HepG2 (cell line): ENCODE data around the gene MFF. TPM values are rescaled to one million over a fixed set of nuclear protein-coding genes. Genes with fewer than 3 reads are reported as not detected.
A peak's percentile ranks its signal among the peaks of the same experiment; 100 is the strongest.

Experiments used
- ATRX ChIP-seq: sonication (generic); formaldehyde crosslinking; IDR thresholded peaks from 2 replicates; pipeline ENCODE4 v1.4.0; 2020; ENCODE audit warnings: missing genetic modification reagents, borderline replicate concordance
- DPF2 ChIP-seq: sonication (generic); formaldehyde crosslinking; IDR thresholded peaks from 2 replicates; pipeline ENCODE4 v1.4.0; 2020; ENCODE audit warnings: mild to moderate bottlenecking, low read depth, missing genetic modification reagents, borderline replicate concordance
- DZIP1 ChIP-seq: sonication (generic); formaldehyde crosslinking; IDR thresholded peaks from 2 replicates; pipeline ENCODE4 v1.5.0; 2020; ENCODE audit warnings: mild to moderate bottlenecking, missing genetic modification reagents
- FOXJ3 ChIP-seq: sonication (generic); formaldehyde crosslinking; IDR thresholded peaks from 2 replicates; pipeline ENCODE4 v1.4.0; 2020; ENCODE audit warnings: missing genetic modification reagents, mild to moderate bottlenecking, borderline replicate concordance
- GATAD2A ChIP-seq: IDR thresholded peaks from 2 replicates; pipeline ENCODE4 v1.6.1; 2016
- HDAC1 ChIP-seq: sonication (generic); formaldehyde crosslinking; IDR thresholded peaks from 2 replicates; pipeline ENCODE4 v1.5.1; 2020; ENCODE audit warnings: mild to moderate bottlenecking, missing genetic modification reagents
- IRF2 ChIP-seq: IDR thresholded peaks from 2 replicates; pipeline ENCODE4 v1.6.1; 2018; ENCODE audit warnings: missing genetic modification reagents, missing compliant biosample characterization
- JUN ChIP-seq: sonication (generic); formaldehyde crosslinking; IDR thresholded peaks from 2 replicates; pipeline ENCODE4 v1.4.0; 2020; ENCODE audit warnings: mild to moderate bottlenecking, missing genetic modification reagents
- KDM6A ChIP-seq: IDR thresholded peaks from 2 replicates; pipeline ENCODE4 v1.6.1; 2016; ENCODE audit warnings: low read depth
- MBD4 ChIP-seq: IDR thresholded peaks from 2 replicates; pipeline ENCODE4 v1.6.1; 2012; ENCODE audit warnings: low read length, inconsistent platforms, borderline replicate concordance
- NFKBIZ ChIP-seq: IDR thresholded peaks from 2 replicates; pipeline ENCODE4 v1.6.1; 2018; ENCODE audit warnings: missing genetic modification reagents, missing compliant biosample characterization
- NFYC ChIP-seq: IDR thresholded peaks from 2 replicates; pipeline ENCODE4 v1.6.1; 2016; ENCODE audit warnings: missing genetic modification reagents, missing compliant biosample characterization
- SMAD9 ChIP-seq: sonication (generic); formaldehyde crosslinking; IDR thresholded peaks from 2 replicates; pipeline ENCODE4 v1.5.1; 2020; ENCODE audit warnings: mild to moderate bottlenecking, missing genetic modification reagents
- SP140L ChIP-seq: sonication (generic); formaldehyde crosslinking; IDR thresholded peaks from 2 replicates; pipeline ENCODE4 v1.4.0; 2020; ENCODE audit warnings: missing genetic modification reagents, borderline replicate concordance
- SRY ChIP-seq: sonication (generic); formaldehyde crosslinking; IDR thresholded peaks from 2 replicates; pipeline ENCODE4 v1.8.0; 2022; ENCODE audit warnings: mild to moderate bottlenecking, missing genetic modification reagents
- TCF7 ChIP-seq: sonication (generic); IDR thresholded peaks from 2 replicates; pipeline ENCODE4 v1.6.1; 2016; ENCODE audit warnings: antibody characterized with exemption, low read depth
- U2AF1 ChIP-seq: fragments of 200-400 bp; formaldehyde crosslinking; optimal IDR thresholded peaks from 2 replicates; pipeline ENCODE3; 2017; ENCODE audit warnings: mild to moderate bottlenecking, low read depth, low read length
- ZEB1 ChIP-seq: IDR thresholded peaks from 2 replicates; pipeline ENCODE4 v1.6.1; 2012; ENCODE audit warnings: mild to moderate bottlenecking, low read depth, inconsistent platforms; ENCODE audit not compliant: insufficient replicate concordance
- ZNF251 ChIP-seq: sonication (generic); formaldehyde crosslinking; IDR thresholded peaks from 2 replicates; pipeline ENCODE4 v1.9.0; 2021; ENCODE audit warnings: mild to moderate bottlenecking, missing genetic modification reagents
- ZNF343 ChIP-seq: sonication (generic); formaldehyde crosslinking; IDR thresholded peaks from 2 replicates; pipeline ENCODE4 v1.4.0; 2020; ENCODE audit warnings: mild to moderate bottlenecking, missing genetic modification reagents
- ZNF577 ChIP-seq: sonication (generic); formaldehyde crosslinking; IDR thresholded peaks from 2 replicates; pipeline ENCODE4 v1.4.0; 2020; ENCODE audit warnings: mild to moderate bottlenecking, low read depth, missing genetic modification reagents, borderline replicate concordance
- polyA plus RNA-seq, 8 experiments: library from polyadenylated mRNA; depleted of rRNA in 3 of 8; stranded (reverse) in 7 of 8; unstranded in 1 of 8; fragments of >200 nt; fragmentation: Illumina TruSeq in 4 of 8; extraction: Trizol in 4 of 8; gene quantifications; 2 replicates each; pipeline versions ENCODE4 v1.2.1 to v1.2.3, GENCODE V29; 2011 to 2016; ENCODE audit warnings: low read depth in 4 of 8, missing spikeins in 1 of 8, mixed read lengths in 1 of 8; ENCODE audit not compliant: insufficient read depth in 1 of 8
- total RNA-seq, 5 experiments: library from RNA; depleted of rRNA; stranded (reverse); fragments of >200 nt; fragmentation: Illumina TruSeq; extraction: Trizol; gene quantifications; 2 replicates each; pipeline ENCODE4 v1.2.3, GENCODE V29; 2016; ENCODE audit warnings: low read depth in 1 of 5
- TF ChIP-seq, protein P1 (sequence below): sonication (generic); formaldehyde crosslinking; IDR thresholded peaks from 2 replicates; pipeline ENCODE4 v1.8.1; 2023; ENCODE audit warnings: missing genetic modification reagents, mild to moderate bottlenecking, borderline replicate concordance
- TF ChIP-seq, protein P2 (sequence below): sonication (generic); formaldehyde crosslinking; IDR thresholded peaks from 2 replicates; pipeline ENCODE4 v1.4.0; 2020; ENCODE audit warnings: missing genetic modification reagents, borderline replicate concordance
- TF ChIP-seq, protein P3 (sequence below): sonication (generic); formaldehyde crosslinking; IDR thresholded peaks from 2 replicates; pipeline ENCODE4 v1.4.0; 2020; ENCODE audit warnings: missing genetic modification reagents

Gene MFF
- total and polyA plus RNA-seq, 2 of the 13 experiments (the other 11 are each of a cell fraction or from before 2014, with no cell fraction given), result 81.9 to 156 TPM

GRCh38 chr2:227311861-227312506, 13.1 kb upstream of the MFF start (continued):
- TF ChIP-seq ZEB1 (peak; percentile 42), U2AF1 (no peak), HDAC1 (CRISPR knock-in tag) (peak; percentile 24; the same call in 1 of the 2 replicates), JUN (CRISPR knock-in tag) (no peak), NFKBIZ (CRISPR knock-in tag) (no peak), ATRX (CRISPR knock-in tag) (no peak), IRF2 (peak; percentile 49; the same call in 1 of the 2 replicates), KDM6A (CRISPR knock-in tag) (peak; percentile 52; the same call in 1 of the 2 replicates), SRY (no peak), DZIP1 (CRISPR knock-in tag) (no peak), FOXJ3 (CRISPR knock-in tag) (no peak; the same call in 1 of the 2 replicates), MBD4 (peak; percentile 58; the same call in 1 of the 2 replicates), ZNF577 (CRISPR knock-in tag) (no peak), ZNF251 (no peak), SP140L (CRISPR knock-in tag) (no peak), TCF7 (peak; percentile 72), DPF2 (CRISPR knock-in tag) (no peak; the same call in 1 of the 2 replicates), SMAD9 (CRISPR knock-in tag) (no peak), GATAD2A (CRISPR knock-in tag) (peak; percentile 42), ZNF343 (CRISPR knock-in tag) (no peak), NFYC (CRISPR knock-in tag) (no peak)
- TF ChIP-seq, protein P1, sequence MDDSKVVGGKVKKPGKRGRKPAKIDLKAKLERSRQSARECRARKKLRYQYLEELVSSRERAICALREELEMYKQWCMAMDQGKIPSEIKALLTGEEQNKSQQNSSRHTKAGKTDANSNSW, result no peak
- TF ChIP-seq, protein P2, sequence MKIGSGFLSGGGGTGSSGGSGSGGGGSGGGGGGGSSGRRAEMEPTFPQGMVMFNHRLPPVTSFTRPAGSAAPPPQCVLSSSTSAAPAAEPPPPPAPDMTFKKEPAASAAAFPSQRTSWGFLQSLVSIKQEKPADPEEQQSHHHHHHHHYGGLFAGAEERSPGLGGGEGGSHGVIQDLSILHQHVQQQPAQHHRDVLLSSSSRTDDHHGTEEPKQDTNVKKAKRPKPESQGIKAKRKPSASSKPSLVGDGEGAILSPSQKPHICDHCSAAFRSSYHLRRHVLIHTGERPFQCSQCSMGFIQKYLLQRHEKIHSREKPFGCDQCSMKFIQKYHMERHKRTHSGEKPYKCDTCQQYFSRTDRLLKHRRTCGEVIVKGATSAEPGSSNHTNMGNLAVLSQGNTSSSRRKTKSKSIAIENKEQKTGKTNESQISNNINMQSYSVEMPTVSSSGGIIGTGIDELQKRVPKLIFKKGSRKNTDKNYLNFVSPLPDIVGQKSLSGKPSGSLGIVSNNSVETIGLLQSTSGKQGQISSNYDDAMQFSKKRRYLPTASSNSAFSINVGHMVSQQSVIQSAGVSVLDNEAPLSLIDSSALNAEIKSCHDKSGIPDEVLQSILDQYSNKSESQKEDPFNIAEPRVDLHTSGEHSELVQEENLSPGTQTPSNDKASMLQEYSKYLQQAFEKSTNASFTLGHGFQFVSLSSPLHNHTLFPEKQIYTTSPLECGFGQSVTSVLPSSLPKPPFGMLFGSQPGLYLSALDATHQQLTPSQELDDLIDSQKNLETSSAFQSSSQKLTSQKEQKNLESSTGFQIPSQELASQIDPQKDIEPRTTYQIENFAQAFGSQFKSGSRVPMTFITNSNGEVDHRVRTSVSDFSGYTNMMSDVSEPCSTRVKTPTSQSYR (CRISPR knock-in tag), result no peak
- TF ChIP-seq, protein P3, sequence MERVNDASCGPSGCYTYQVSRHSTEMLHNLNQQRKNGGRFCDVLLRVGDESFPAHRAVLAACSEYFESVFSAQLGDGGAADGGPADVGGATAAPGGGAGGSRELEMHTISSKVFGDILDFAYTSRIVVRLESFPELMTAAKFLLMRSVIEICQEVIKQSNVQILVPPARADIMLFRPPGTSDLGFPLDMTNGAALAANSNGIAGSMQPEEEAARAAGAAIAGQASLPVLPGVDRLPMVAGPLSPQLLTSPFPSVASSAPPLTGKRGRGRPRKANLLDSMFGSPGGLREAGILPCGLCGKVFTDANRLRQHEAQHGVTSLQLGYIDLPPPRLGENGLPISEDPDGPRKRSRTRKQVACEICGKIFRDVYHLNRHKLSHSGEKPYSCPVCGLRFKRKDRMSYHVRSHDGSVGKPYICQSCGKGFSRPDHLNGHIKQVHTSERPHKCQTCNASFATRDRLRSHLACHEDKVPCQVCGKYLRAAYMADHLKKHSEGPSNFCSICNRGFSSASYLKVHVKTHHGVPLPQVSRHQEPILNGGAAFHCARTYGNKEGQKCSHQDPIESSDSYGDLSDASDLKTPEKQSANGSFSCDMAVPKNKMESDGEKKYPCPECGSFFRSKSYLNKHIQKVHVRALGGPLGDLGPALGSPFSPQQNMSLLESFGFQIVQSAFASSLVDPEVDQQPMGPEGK, result 0 out of 2 replicates have a peak, but pooled peaks have one; percentile 8
